Thoracic aorta (tissue), 2 donors: ENCODE results near the gene ERCC3. TPM values are rescaled to one million over a fixed set of nuclear protein-coding genes. Genes with fewer than 3 reads are reported as not detected.
"Not testable (repeated sequence)": the region's sequence is repeated elsewhere in the genome, so short reads cannot be mapped to it uniquely, and the experiment has no call there.

Source experiments
- ATAC-seq: fragments of 150-250 bp; one replicate; pipeline ENCODE4 v1.8.0; 2017; ENCODE audit warnings: low read depth; ENCODE audit not compliant: insufficient number of reproducible peaks, low FRiP score
- DNase-seq: peaks from one replicate; pipeline ENCODE4 v3.0.0-alpha.2; 2020; ENCODE audit warnings: low spot score
- H3K27ac ChIP-seq, 2 donors: fragments of 200-600 bp; sonication (generic); 1 replicate in 1 of 2; 2 replicates in 1 of 2; pipeline ENCODE4 v1.5.1; 2016; ENCODE audit warnings: mild to moderate bottlenecking in 2 of 2, moderate library complexity in 2 of 2
- H3K27me3 ChIP-seq: fragments of 200-600 bp; sonication (generic); replicated peaks from 2 replicates; pipeline ENCODE4 v1.6.0; 2016; ENCODE audit warnings: mild to moderate bottlenecking; ENCODE audit not compliant: insufficient read depth
- H3K36me3 ChIP-seq: fragments of 200-600 bp; sonication (generic); one replicate; pipeline ENCODE4 v1.5.1; 2016
- H3K4me1 ChIP-seq, 2 donors: fragments of 200-600 bp; sonication (generic); 1 replicate in 1 of 2; 2 replicates in 1 of 2; pipeline versions ENCODE4 v1.5.1 to v1.6.0; 2016; ENCODE audit warnings: low read depth in 2 of 2, mild to moderate bottlenecking in 1 of 2; ENCODE audit not compliant: control insufficient read depth in 1 of 2
- H3K4me3 ChIP-seq: fragments of 200-600 bp; sonication (generic); 2 replicates; pipeline ENCODE4 v1.5.1; 2016; ENCODE audit warnings: mild to moderate bottlenecking
- H3K9me3 ChIP-seq: fragments of 200-600 bp; sonication (generic); 2 replicates; pipeline ENCODE4 v1.5.1; 2016
- total RNA-seq, 2 donors: library from RNA; depleted of rRNA; stranded (reverse); fragments of >200 nt; gene quantifications; one replicate each; pipeline versions ENCODE4 v1.1.0 to v1.2.3, GENCODE V29; 2016
- TF ChIP-seq, protein P1 (sequence below): fragments of 200-600 bp; sonication (generic); IDR thresholded peaks from one replicate; pipeline ENCODE4 v1.5.1; 2019; ENCODE audit warnings: antibody characterized with exemption

The ERCC3 gene
- total RNA-seq, 2 donors from 2014 or later: 36.7 to 63.7 TPM

GRCh38 chr2:127216593-127216992, 77.4 kb downstream of the ERCC3 start:
- no peak overlapping the region for H3K4me3 ChIP-seq
- H3K27me3 ChIP-seq: no peaks in the 10 kb centered on the region
- ATAC-seq (no peak), DNase-seq (no peak)
- TF ChIP-seq, protein P1, sequence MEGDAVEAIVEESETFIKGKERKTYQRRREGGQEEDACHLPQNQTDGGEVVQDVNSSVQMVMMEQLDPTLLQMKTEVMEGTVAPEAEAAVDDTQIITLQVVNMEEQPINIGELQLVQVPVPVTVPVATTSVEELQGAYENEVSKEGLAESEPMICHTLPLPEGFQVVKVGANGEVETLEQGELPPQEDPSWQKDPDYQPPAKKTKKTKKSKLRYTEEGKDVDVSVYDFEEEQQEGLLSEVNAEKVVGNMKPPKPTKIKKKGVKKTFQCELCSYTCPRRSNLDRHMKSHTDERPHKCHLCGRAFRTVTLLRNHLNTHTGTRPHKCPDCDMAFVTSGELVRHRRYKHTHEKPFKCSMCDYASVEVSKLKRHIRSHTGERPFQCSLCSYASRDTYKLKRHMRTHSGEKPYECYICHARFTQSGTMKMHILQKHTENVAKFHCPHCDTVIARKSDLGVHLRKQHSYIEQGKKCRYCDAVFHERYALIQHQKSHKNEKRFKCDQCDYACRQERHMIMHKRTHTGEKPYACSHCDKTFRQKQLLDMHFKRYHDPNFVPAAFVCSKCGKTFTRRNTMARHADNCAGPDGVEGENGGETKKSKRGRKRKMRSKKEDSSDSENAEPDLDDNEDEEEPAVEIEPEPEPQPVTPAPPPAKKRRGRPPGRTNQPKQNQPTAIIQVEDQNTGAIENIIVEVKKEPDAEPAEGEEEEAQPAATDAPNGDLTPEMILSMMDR: no peak
- H3K27ac ChIP-seq: no peak overlapping the region
- H3K4me1 ChIP-seq: peaks cover 11 to 21% of the 10 kb centered on the region in 2 donors
- H3K9me3 ChIP-seq: peaks cover 5% of the 10 kb centered on the region
- H3K36me3 ChIP-seq: no peaks in the 10 kb centered on the region

- Histone ChIP-seq H3K27me3 (no peaks in the 10 kb centered on the region), H3K9me3 (peaks cover 5% of the 10 kb centered on the region), H3K4me1 (peaks cover 11 to 21% of the 10 kb centered on the region in 2 donors), H3K36me3 (no peaks in the 10 kb centered on the region), H3K4me3 (no peak overlapping the region), H3K27ac (no peak overlapping the region)
- no peak for ATAC-seq
- no peak for DNase-seq
- TF ChIP-seq, protein P1: no peak
Measured at GRCh38 chr2:127216095-127216494, 77.8 kb downstream of the ERCC3 start.

- not testable (repeated sequence) for DNase-seq, H3K27ac ChIP-seq, ATAC-seq, H3K4me3 ChIP-seq, H3K27me3 ChIP-seq, H3K9me3 ChIP-seq, H3K36me3 ChIP-seq, H3K4me1 ChIP-seq
Measured at GRCh38 chr2:127214201-127214600, 79.7 kb downstream of the ERCC3 start.

DNA sequence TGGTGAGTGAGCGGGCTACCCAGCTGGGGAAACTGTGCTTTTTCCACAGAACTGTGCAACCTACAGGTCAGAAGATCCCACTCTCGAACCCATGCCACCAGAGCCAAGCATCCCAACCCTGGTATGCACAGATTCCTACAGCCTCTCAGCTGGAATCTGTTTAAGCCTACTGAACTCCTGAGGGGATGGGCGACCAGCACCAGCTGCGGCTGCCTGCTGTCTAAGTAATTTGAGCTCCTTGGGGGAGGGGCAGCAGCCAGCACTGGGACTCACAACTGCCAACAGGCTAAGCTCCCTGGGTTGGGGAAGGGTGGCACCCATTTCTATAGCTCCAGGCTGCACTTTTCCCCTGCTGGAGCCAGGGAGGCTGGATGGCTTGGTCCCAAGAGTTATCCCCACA, 85.6 kb downstream of the ERCC3 start:
- ATAC-seq: no peak
- TF ChIP-seq, protein P1: no peak
- no peak for DNase-seq
- H3K9me3 ChIP-seq: peaks cover 2% of the 10 kb centered on the region
- no peaks in the 10 kb centered on the region for H3K36me3 ChIP-seq
- no peaks in the 10 kb centered on the region for H3K27me3 ChIP-seq
- no peaks in the 10 kb centered on the region for H3K4me1 ChIP-seq
- H3K27ac ChIP-seq: no peak overlapping the region
- H3K4me3 ChIP-seq: no peak overlapping the region

Other genes starting within 250 kb of the ERCC3 start
- 10 to 100 TPM; 24.9 to 30.1 TPM for gene BIN1, start 187.0 kb downstream of the ERCC3 start, total RNA-seq
- under 1 TPM in 1 of 2 donors, not detected in 1; 0.35 TPM for gene CYP27C1, start 73.8 kb downstream of the ERCC3 start, total RNA-seq
- gene MAP3K2, start 93.8 kb upstream of the ERCC3 start, total RNA-seq: 100 to 1,000 TPM in 1 of 2 donors, 10 to 100 TPM in 1; 67.9 to 107 TPM
- gene PROC, start 124.3 kb upstream of the ERCC3 start, total RNA-seq: not detected
- gene IWS1, start 232.3 kb upstream of the ERCC3 start, total RNA-seq: 10 to 100 TPM; 43.2 to 54.0 TPM
- under 1 TPM; 0.14 to 0.78 TPM for gene MYO7B, start 241.5 kb upstream of the ERCC3 start, total RNA-seq